Measurements from ENCODE around the gene LRRC36. TPM values are rescaled to one million over a fixed set of nuclear protein-coding genes. Genes with fewer than 3 reads are reported as not detected.
"Not testable (repeated sequence)": the region's sequence is repeated elsewhere in the genome, so short reads cannot be mapped to it uniquely, and the experiment has no call there.

Gene LRRC36
- total and polyA plus RNA-seq, 2 of the 8 experiments (the other 6 are each of a cell fraction or from before 2014, with no cell fraction given): 0.15 TPM; not detected in 1

- not testable (repeated sequence) for H3K18ac ChIP-seq (ENCODE audit: extremely low read depth, low read length); H3K14ac ChIP-seq (ENCODE audit: insufficient read length); H3K27ac ChIP-seq (ENCODE audit: low read depth, low read length); H2AFZ ChIP-seq (ENCODE audit: low read length); H2BK5ac ChIP-seq (ENCODE audit: low read depth, low read length); H2BK120ac ChIP-seq (replicated peaks; ENCODE audit: low read depth, low read length); H3K23me2 ChIP-seq (ENCODE audit: low read depth, low read length); H3K56ac ChIP-seq (replicated peaks; ENCODE audit: insufficient read length, low read depth, low read length); H2AK5ac ChIP-seq (ENCODE audit: low read depth, low read length); H3K79me2 ChIP-seq (ENCODE audit: control insufficient read depth in 1 of 2, insufficient read depth in 2 of 2, low read length in 2 of 2); H3K4me1 ChIP-seq (replicated peaks in 1 of 4; ENCODE audit: control insufficient read depth in 3 of 4, insufficient read depth in 4 of 4, low read length in 3 of 4); H2BK15ac ChIP-seq (ENCODE audit: low read length); H4K5ac ChIP-seq (ENCODE audit: insufficient read length, low read depth, low read length); H3K79me1 ChIP-seq (ENCODE audit: low read depth, low read length); H3K9me3 ChIP-seq (ENCODE audit: insufficient read depth in 2 of 2, low read depth in 1 of 2, low read length in 1 of 2); H3K36me3 ChIP-seq (ENCODE audit: control insufficient read depth in 2 of 4, insufficient read depth in 4 of 4, low read length in 3 of 4); H4K8ac ChIP-seq (ENCODE audit: extremely low read depth, insufficient read depth, low read length); H3K23ac ChIP-seq (ENCODE audit: insufficient read length); H3K9ac ChIP-seq (replicated peaks in 1 of 4; ENCODE audit: extremely low read depth in 1 of 4, low read depth in 3 of 4, low read length in 3 of 4); H2BK20ac ChIP-seq (ENCODE audit: low read length); H4K20me1 ChIP-seq (replicated peaks in 1 of 2; ENCODE audit: control insufficient read depth in 1 of 2, insufficient read depth in 2 of 2, low read length in 2 of 2); H3K4ac ChIP-seq (replicated peaks; ENCODE audit: insufficient read length, low read depth, low read length); H3K27me3 ChIP-seq (replicated peaks in 1 of 4; ENCODE audit: control insufficient read depth in 3 of 4, extremely low read depth in 1 of 4, insufficient read depth in 3 of 4, low read length in 3 of 4); H4K91ac ChIP-seq (replicated peaks; ENCODE audit: insufficient read length, low read length); DNase-seq (ENCODE audit: low read depth in 1 of 2, low spot score in 2 of 2); FAIRE-seq; H2BK12ac ChIP-seq (ENCODE audit: low read depth, low read length)
- peak overlapping the region; percentile 40 to 66 (median 54); a peak in 6 of 8 replicates for H3K4me3 ChIP-seq (ENCODE audit: extremely low read depth in 1 of 4, insufficient read depth in 2 of 4, low read depth in 3 of 4, low read length in 4 of 4)
- ChIA-PET POLR2A (ENCODE audit: partially characterized antibody) (interaction anchor here (1.3 kb wide), 1 partner anchor 10 kb away, joined by 5 read pairs; no protein-coding TSS in a partner anchor), CTCF (ENCODE audit: partially characterized antibody) (interaction anchor here (0.9 to 32.4 kb wide), 10 partner anchors 2 to 169 kb away, joined by 3 to 476 read pairs (median 5); partner anchors contain the start of genes HSD11B2, TPPP3 and ZDHHC1)
- H3K4me2 ChIP-seq (ENCODE audit: insufficient read depth in 1 of 2, low read depth in 2 of 2, low read length in 2 of 2): peak overlapping the region; percentile 73 to 79
- WGBS, 2 experiments (ENCODE audit: extremely low coverage in 1 of 2, insufficient coverage in 1 of 2, insufficient read length in 1 of 2, insufficient replicate concordance in 2 of 2, low coverage in 1 of 2, low lambda C conversion rate in 2 of 2, missing lambda C conversion rate in 1 of 2): 92% methylated on average over 17 of the region's 19 CpGs; no CpG with 5 or more reads in 1 of the 2 experiments
Measured at GRCh38 chr16:67415421-67415820, 88.8 kb downstream of the LRRC36 start.
